HUES64 (cell line): ENCODE measurements around the gene INTS1.

ENCODE experiments used
- H3K27ac ChIP-seq: 2 replicates; pipeline ENCODE4 v1.7.0; 2013; ENCODE audit warnings: low read depth, low read length, inconsistent platforms
- H3K27me3 ChIP-seq: 2 replicates; pipeline ENCODE4 v1.6.1; 2013; ENCODE audit warnings: mild to moderate bottlenecking, low read length; ENCODE audit not compliant: insufficient read depth
- H3K36me3 ChIP-seq: 2 replicates; pipeline ENCODE4 v1.6.1; 2013; ENCODE audit warnings: mild to moderate bottlenecking, low read length; ENCODE audit not compliant: insufficient read depth
- H3K4me1 ChIP-seq: 2 replicates; pipeline ENCODE4 v1.6.1; 2013; ENCODE audit warnings: mild to moderate bottlenecking, low read length, moderate library complexity; ENCODE audit not compliant: insufficient read depth
- H3K4me3 ChIP-seq: 2 replicates; pipeline ENCODE4 v1.5.1; 2013; ENCODE audit warnings: mild to moderate bottlenecking, low read length, moderate library complexity
- H3K9ac ChIP-seq: 2 replicates; pipeline ENCODE4 v1.6.1; 2013; ENCODE audit warnings: mild to moderate bottlenecking, low read depth, low read length
- H3K9me3 ChIP-seq: 2 replicates; pipeline ENCODE4 v1.6.1; 2013; ENCODE audit warnings: low read depth, low read length; ENCODE audit not compliant: insufficient read depth
- WGBS: fragments of 150-250, 120-280 bp; methylation state at CpG from one replicate; pipeline ENCODE4 v1.1.7; 2013; ENCODE audit warnings: missing lambda C conversion rate; 5-methylcytosine and 5-hydroxymethylcytosine counted together

Gene INTS1

DNA sequence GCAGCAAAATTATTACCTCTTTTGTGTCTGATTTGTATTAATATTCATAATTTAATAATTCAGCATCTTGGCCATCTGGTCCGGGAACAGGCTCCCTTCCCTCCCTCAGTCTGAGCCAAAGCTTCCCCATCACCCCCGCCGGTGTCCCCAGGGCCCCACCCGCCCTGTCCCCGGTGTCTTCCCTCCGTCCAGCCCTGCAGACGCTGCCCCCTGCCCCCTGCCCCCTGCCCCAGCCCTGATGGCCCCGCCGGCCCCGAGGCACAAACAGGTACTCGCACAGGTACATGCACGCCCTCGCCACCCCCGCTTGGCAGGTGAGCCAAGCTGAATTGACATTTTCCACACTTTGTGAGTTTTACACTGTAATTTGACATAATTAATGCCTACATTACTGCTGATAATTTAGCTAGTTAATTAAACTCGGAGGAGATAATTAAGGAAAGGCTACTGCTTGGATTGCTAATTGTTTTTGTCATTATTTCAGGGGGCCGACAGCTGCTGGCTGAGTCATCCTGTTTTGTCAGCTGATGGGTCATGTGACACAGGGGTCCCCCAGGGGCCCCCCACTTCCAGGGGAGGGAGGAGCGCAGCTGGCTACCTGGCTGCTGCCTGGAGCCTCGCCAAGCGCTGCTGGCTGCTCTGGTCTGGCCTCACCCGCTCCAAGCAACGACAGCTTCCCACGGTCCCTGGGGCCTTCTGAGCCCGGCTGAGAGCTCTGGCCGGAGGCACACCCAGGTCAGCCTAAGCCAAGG, 81.5 kb downstream of the INTS1 start:
- Histone ChIP-seq H3K4me3 (no peak overlapping the region), H3K4me1 (peaks cover 4% of the 10 kb centered on the region; the same call in 1 of the 2 replicates), H3K9me3 (no peaks in the 10 kb centered on the region), H3K9ac (no peak overlapping the region), H3K27ac (no peak overlapping the region), H3K36me3 (no peaks in the 10 kb centered on the region), H3K27me3 (no peaks in the 10 kb centered on the region)
- WGBS: 76% methylated on average over 24 of the region's 24 CpGs

DNA sequence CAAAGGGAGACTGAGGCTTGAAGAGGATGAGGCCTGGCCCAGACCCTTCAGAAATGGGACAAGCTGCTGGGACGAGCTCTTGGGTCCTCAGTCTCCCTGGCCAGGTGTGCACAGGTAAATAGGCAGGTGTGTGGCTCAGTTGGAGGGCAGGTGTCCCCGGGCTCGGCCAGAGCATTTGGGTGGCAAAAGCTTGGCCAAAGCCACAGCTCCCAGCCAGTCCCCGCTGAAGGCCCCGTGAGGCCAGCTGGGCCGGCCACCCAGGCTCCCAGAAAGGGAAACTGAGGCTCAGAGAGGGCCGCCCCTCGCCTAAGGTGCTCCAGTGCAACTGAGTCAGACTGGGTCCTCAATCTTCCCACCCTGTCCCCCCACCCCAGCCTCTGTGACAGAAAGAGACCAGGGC, 82.2 kb downstream of the INTS1 start:
- Histone ChIP-seq H3K27ac (no peak overlapping the region), H3K4me1 (peaks cover 4% of the 10 kb centered on the region; the same call in 1 of the 2 replicates), H3K27me3 (no peaks in the 10 kb centered on the region), H3K9me3 (no peaks in the 10 kb centered on the region), H3K4me3 (no peak overlapping the region), H3K36me3 (no peaks in the 10 kb centered on the region), H3K9ac (no peak overlapping the region)
- WGBS: 95% methylated on average over 8 of the region's 8 CpGs

DNA sequence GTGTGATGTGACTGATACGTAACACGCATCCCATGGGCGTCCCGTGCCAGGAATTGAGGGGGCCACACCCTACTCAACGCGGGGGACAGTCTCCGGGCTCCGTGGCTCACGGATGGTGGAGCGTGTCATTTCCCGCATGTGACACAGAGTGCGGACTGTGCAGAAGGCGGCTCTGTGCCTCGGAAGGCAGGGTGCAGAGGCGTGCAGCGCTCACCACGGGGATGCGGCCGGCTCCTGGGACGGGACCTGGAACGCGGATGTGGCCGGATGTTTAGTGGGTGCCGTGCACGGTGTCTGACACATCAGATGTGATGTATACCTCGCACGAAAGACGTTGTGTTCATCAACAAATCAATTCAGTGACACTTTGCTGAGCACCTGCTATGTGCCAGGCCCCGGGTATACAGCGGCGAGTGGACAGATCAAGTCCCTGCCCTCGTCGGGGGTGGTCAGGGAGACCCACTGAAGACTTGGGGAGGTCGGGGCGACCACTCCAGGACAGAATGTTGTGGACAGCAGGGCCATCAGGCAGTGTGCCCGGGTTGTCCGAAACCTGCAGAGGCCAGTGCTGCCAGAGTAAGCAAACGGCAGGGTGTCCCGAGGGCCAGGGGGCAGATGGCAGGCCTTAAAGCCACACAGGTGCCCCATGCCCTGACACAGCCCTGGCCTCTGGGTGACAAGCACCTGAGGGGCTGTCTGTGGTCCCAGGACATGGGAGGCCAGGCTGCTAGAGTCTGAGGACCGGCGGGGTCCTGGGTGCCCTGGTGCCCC, 83.0 kb downstream of the INTS1 start:
- WGBS: 93% methylated on average over 41 of the region's 41 CpGs
- Histone ChIP-seq H3K9me3 (no peaks in the 10 kb centered on the region), H3K27ac (no peak overlapping the region), H3K4me1 (peaks cover 4% of the 10 kb centered on the region; the same call in 1 of the 2 replicates), H3K36me3 (no peaks in the 10 kb centered on the region), H3K4me3 (no peak overlapping the region), H3K9ac (no peak overlapping the region), H3K27me3 (no peaks in the 10 kb centered on the region)
